Keratinocyte (primary cell): ENCODE results near the gene CELSR3. TPM values are rescaled to one million over a fixed set of nuclear protein-coding genes. Genes with fewer than 3 reads are reported as not detected.

ENCODE experiments used
- DNase-seq: peaks from one replicate; pipeline ENCODE4 v3.0.0-alpha.2; 2011; ENCODE audit warnings: low read depth, missing footprints, low spot score
- FAIRE-seq: peaks from 2 replicates; lab custom pipeline; 2011; peaks lifted over from hg19 to GRCh38; lab: Jason Lieb, UNC
- H2AFZ ChIP-seq: 2 replicates; pipeline ENCODE4 v1.6.0; 2012; ENCODE audit warnings: low read length, control low read depth, inconsistent platforms; ENCODE audit not compliant: control insufficient read depth
- H3K27ac ChIP-seq: 2 replicates; pipeline ENCODE4 v1.5.1; 2011; ENCODE audit warnings: low read length; ENCODE audit not compliant: control insufficient read depth, insufficient read depth
- H3K27me3 ChIP-seq: 3 replicates; pipeline ENCODE4 v1.6.0; 2011; ENCODE audit warnings: low read length; ENCODE audit not compliant: control insufficient read depth, insufficient read depth; ENCODE audit errors: extremely low read depth
- H3K36me3 ChIP-seq, 2 experiments: 2 replicates in 1 of 2; 3 replicates in 1 of 2; pipeline ENCODE4 v1.5.1; 2011; ENCODE audit warnings: low read length in 2 of 2, mild to moderate bottlenecking in 1 of 2; ENCODE audit not compliant: control insufficient read depth in 2 of 2, insufficient read depth in 2 of 2; ENCODE audit errors: extremely low read depth in 1 of 2
- H3K4me1 ChIP-seq: 3 replicates; pipeline ENCODE4 v1.5.1; 2011; ENCODE audit warnings: low read length; ENCODE audit not compliant: control insufficient read depth, insufficient read depth; ENCODE audit errors: extremely low read depth
- H3K4me2 ChIP-seq: 3 replicates; pipeline ENCODE4 v1.6.0; 2011; ENCODE audit warnings: low read depth, low read length; ENCODE audit not compliant: control insufficient read depth, insufficient read depth; ENCODE audit errors: extremely low read depth
- H3K4me3 ChIP-seq, 3 experiments: fragments of 200-600 bp in 1 of 3; sonication (generic) in 1 of 3; 2 replicates in 2 of 3; 3 replicates in 1 of 3; pipeline ENCODE4 v1.5.1; 2011 to 2016; ENCODE audit warnings: low read length in 3 of 3, mild to moderate bottlenecking in 3 of 3, control low read depth in 2 of 3, inconsistent platforms in 1 of 3, low read depth in 1 of 3, mixed read lengths in 1 of 3, mixed run types in 1 of 3, moderate library complexity in 1 of 3; ENCODE audit not compliant: control insufficient read depth in 2 of 3, insufficient read depth in 2 of 3; ENCODE audit errors: extremely low read depth in 1 of 3
- H3K79me2 ChIP-seq: 2 replicates; pipeline ENCODE4 v1.6.0; 2012; ENCODE audit warnings: low read length; ENCODE audit not compliant: control insufficient read depth, insufficient read depth
- H3K9ac ChIP-seq: 3 replicates; pipeline ENCODE4 v1.6.0; 2011; ENCODE audit warnings: low read length; ENCODE audit not compliant: control insufficient read depth, insufficient read depth; ENCODE audit errors: extremely low read depth
- H3K9me1 ChIP-seq: 3 replicates; pipeline ENCODE4 v1.6.0; 2011; ENCODE audit warnings: low read length; ENCODE audit not compliant: control insufficient read depth, insufficient read depth; ENCODE audit errors: extremely low read depth
- H3K9me3 ChIP-seq: 2 replicates; pipeline ENCODE4 v1.5.1; 2012; ENCODE audit warnings: low read depth, low read length; ENCODE audit not compliant: control insufficient read depth
- H4K20me1 ChIP-seq: 3 replicates; pipeline ENCODE4 v1.6.0; 2011; ENCODE audit warnings: low read length; ENCODE audit not compliant: control insufficient read depth, insufficient read depth; ENCODE audit errors: extremely low read depth
- EZH2 ChIP-seq: IDR thresholded peaks from one replicate; pipeline ENCODE4 v1.6.1; 2012; ENCODE audit warnings: inconsistent platforms, mild to moderate bottlenecking, low read length, moderate library complexity
- dilution Hi-C: fragments of 300-500 bp; cut with MboI; formaldehyde crosslinking; loops from one replicate; pipeline ENCODE4 v1.7.0; 2020; ENCODE audit warnings: low sequenced_read_pairs; ENCODE audit not compliant: extremely low pct_ligation_motif_present
- polyA plus RNA-seq, 5 experiments: library from polyadenylated mRNA; depleted of rRNA in 3 of 5; stranded (reverse) in 3 of 5; stranded (forward) in 1 of 5; unstranded in 1 of 5; fragments of >200 nt; gene quantifications; 1 replicate in 1 of 5; 2 replicates in 3 of 5; 3 replicates in 1 of 5; pipeline versions ENCODE4 v1.2.1 to v1.2.3, GENCODE V29; 2011 to 2012; ENCODE audit warnings: missing spikeins in 2 of 5, low read depth in 1 of 5, low replicate concordance in 1 of 5
- TF ChIP-seq, protein P1 (sequence below), 3 experiments: IDR thresholded peaks in 1 of 3; conservative IDR thresholded peaks in 1 of 3; optimal IDR thresholded peaks in 1 of 3; 2 replicates in 2 of 3; 3 replicates in 1 of 3; pipeline versions ENCODE3 to v1.5.1; 2011; ENCODE audit warnings: low read length in 3 of 3, mild to moderate bottlenecking in 3 of 3, moderate library complexity in 2 of 3, control low read depth in 1 of 3, inconsistent platforms in 1 of 3; ENCODE audit not compliant: insufficient read depth in 2 of 3; ENCODE audit errors: extremely low read depth in 1 of 3

Gene CELSR3
- polyA plus RNA-seq, 1 donor (not counting 4 experiments of a cell fraction or from before 2014, with no cell fraction given): 0.25 TPM

DNA sequence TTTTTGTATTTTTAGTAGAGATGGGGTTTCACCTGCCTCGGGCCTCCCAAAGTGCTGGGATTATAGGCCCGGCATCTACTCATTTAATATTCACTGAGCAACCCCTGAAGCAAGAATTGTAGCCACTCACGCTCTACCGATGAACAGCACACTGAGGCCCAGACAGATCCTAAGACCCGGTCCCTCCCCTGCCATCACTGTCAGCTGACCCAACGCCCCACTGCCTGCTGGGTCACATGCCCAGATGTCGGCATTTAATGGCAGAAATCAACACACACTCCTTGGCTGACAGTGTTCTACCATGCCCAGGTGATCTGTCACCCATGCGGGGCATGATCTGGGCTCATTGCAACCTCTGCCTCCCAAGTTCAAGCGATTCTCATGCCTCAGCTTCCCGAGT, 37.9 kb downstream of the CELSR3 start:
- Histone ChIP-seq H3K79me2 (no peaks in the 10 kb centered on the region), H2AFZ (no peak overlapping the region), H3K4me1 (no peaks in the 10 kb centered on the region), H3K36me3 (peaks cover 27 to 32% of the 10 kb centered on the region in 2 experiments), H3K9ac (no peak overlapping the region), H4K20me1 (no peaks in the 10 kb centered on the region), H3K4me2 (no peak overlapping the region), H3K4me3 (no peak overlapping the region), H3K9me1 (no peaks in the 10 kb centered on the region), H3K27ac (no peak overlapping the region), H3K27me3 (no peaks in the 10 kb centered on the region), H3K9me3 (no peaks in the 10 kb centered on the region)
- no peak for TF ChIP-seq EZH2
- TF ChIP-seq, protein P1, sequence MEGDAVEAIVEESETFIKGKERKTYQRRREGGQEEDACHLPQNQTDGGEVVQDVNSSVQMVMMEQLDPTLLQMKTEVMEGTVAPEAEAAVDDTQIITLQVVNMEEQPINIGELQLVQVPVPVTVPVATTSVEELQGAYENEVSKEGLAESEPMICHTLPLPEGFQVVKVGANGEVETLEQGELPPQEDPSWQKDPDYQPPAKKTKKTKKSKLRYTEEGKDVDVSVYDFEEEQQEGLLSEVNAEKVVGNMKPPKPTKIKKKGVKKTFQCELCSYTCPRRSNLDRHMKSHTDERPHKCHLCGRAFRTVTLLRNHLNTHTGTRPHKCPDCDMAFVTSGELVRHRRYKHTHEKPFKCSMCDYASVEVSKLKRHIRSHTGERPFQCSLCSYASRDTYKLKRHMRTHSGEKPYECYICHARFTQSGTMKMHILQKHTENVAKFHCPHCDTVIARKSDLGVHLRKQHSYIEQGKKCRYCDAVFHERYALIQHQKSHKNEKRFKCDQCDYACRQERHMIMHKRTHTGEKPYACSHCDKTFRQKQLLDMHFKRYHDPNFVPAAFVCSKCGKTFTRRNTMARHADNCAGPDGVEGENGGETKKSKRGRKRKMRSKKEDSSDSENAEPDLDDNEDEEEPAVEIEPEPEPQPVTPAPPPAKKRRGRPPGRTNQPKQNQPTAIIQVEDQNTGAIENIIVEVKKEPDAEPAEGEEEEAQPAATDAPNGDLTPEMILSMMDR (optimal IDR thresholded peaks at IDR 0.05 in 1 of 3, IDR thresholded peaks at IDR 0.05 in 1 of 3, conservative IDR thresholded peaks at IDR 0.05 in 1 of 3; ENCODE audit: extremely low read depth in 1 of 3, insufficient read depth in 2 of 3, low read length in 3 of 3): no peak
- no peak for FAIRE-seq
- dilution Hi-C loops: no loop called here
- DNase-seq: no peak

DNA sequence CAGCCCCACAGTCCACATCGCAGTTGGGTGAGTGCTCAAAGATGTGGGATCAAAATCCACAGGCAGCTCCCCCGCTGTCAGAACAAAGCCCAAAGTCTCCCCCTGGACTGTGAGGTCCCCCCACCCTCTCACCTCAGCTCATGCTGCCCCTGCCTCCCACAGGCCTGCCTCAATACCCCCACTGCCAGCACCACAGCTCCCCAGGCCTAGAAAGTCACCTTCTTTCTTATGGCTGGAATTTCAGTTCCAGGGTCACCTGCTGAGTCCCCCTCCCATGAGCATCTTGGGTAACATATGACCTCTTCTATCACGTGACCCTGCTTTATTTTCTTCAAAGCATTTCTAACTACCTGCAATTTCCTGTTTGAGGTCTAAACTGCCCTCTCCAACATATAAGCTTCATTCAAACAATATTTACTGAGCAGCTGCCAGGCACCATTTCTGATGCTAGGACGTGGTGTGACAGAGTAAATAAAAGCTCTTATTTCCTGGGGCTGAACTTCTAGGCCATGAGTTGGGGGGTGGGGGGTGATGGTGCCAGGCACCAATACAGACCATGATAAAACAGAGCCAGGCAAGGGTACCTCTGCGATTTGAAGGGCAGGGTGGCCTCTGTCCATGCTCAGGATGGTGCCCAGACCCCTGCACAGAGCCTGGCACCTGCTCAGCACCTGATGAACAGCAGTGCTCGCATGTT, 38.7 kb downstream of the CELSR3 start:
- Histone ChIP-seq H3K36me3 (peaks cover 24 to 26% of the 10 kb centered on the region in 2 experiments), H3K27ac (no peak overlapping the region), H2AFZ (no peak overlapping the region), H3K4me1 (no peaks in the 10 kb centered on the region), H3K9me1 (no peaks in the 10 kb centered on the region), H4K20me1 (no peaks in the 10 kb centered on the region), H3K9ac (no peak overlapping the region), H3K9me3 (no peaks in the 10 kb centered on the region), H3K4me3 (no peak overlapping the region), H3K27me3 (no peaks in the 10 kb centered on the region), H3K79me2 (no peaks in the 10 kb centered on the region), H3K4me2 (no peak overlapping the region)
- DNase-seq (no peak), FAIRE-seq (no peak)
- dilution Hi-C loops: no loop called here
- TF ChIP-seq, protein P1 (optimal IDR thresholded peaks at IDR 0.05 in 1 of 3, IDR thresholded peaks at IDR 0.05 in 1 of 3, conservative IDR thresholded peaks at IDR 0.05 in 1 of 3; ENCODE audit: extremely low read depth in 1 of 3, insufficient read depth in 2 of 3, low read length in 3 of 3): no peak
- TF ChIP-seq EZH2: no peak
